T-helper 1 cell treated with Interleukin-12 subunit alpha and Interleukin-12 subunit beta and Interleukin-4 antibody, amounts not matched to agents 30 ng/mL and 1 ng/mL, for 36 hours (primary cell): ENCODE data around the gene PANX1. TPM values are rescaled to one million over a fixed set of nuclear protein-coding genes. Genes with fewer than 3 reads are reported as not detected.

Source experiments
- intact Hi-C: fragments of 100-400 bp; cut with micrococcal nuclease; formaldehyde crosslinking; loops from one replicate; pipeline ENCODE4 v1.15.1; 2024
- total RNA-seq: library from RNA; stranded (reverse); gene quantifications from 2 replicates; pipeline ENCODE4 v1.2.3, GENCODE V29; 2022

PANX1 gene
- total RNA-seq, 1 donor from 2014 or later, result 16.6 TPM

GRCh38 chr11:94128291-94128745 lies 323 bp upstream of the PANX1 start:
- intact Hi-C loops, result loop anchor here (1.0 to 5.0 kb wide), 10 partner anchors 344 to 1662 kb away; partner anchors contain the start of genes ANKRD49, C11orf54, CEP295 and CEP57

DNA sequence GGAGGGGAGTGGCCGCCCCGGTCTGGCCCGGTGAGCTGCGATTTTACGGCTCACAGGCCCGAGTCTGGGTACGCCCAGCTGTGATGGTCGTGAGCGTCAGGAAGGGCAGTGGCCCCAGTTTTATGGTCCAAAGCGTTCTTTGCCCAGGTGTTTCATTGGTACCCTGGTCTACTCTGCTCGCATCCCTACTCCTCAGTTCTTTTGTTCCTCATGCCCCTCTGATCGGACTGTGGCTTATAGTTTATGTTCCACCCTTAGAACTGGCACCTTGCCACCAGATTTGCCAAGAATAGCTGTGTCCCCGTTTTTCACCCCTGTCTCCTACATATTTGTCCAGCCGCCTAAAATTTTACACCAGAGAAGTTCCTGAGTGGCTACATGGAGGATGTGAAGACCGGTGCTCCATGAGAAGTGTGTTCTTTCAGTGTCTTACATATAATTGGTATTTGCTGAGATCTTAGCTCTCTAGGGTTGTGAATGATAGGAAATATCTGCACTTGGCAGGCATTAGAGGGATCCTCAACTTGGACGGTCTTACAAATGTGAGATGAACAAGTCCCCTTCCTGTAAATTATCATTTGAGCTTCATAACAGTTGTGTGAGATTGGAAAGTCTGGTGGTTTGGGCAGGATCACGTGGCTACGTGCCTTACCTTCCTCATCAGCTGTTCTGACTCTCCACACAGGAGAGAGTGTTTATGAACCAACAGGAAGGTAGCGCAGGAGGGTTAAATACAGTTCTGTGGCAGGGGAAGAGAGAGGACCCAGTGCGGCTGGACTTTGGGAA lies 1.1 kb downstream of the PANX1 start:
- intact Hi-C loops, result loop anchor here (1.0 to 5.0 kb wide), 8 partner anchors 18 to 1101 kb away; partner anchors contain the start of genes CEP295, FUT4, SESN3 and SMCO4

DNA sequence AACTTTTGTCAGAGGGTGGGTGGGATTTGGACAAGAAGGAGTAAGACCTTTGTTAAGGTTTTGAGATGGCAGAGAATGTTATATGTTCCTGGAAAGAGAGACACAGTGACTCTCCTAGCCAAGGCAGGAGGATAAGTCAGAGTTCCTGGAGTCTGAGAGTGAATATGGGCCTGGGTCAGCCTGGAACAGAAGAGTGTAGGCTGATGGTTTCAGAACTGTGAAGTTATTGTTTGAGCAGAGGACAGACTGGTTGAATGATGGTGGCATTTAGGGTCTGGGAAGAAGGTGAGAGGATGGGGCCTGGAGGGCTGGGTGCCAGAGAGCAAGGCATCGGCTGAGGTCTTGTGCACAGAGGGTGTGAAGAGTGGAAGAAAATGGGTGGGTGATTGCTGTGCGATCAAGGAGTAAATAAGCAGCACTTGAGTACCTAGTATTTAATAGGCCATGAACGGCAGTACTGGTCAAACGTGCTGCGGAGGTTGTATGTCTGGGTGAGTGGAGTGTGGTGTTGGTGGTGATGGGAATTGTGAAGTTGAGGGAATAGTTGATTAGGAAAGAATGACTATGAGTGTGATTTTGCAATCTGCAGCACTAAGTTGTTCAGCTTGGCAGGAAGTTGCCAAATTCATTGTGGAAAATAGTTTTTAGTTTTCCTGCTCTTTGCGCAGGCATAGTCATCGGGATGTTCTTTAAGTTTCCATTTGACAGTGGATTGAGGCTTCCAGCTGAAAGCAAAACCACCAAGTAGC lies 1.8 kb downstream of the PANX1 start:
- intact Hi-C loops, result loop anchor here (2.0 kb wide), 1 partner anchor 1100 kb away; the partner anchor contains the start of gene SESN3

- intact Hi-C loops, result loop anchor here (2.0 kb wide), 1 partner anchor 1100 kb away; the partner anchor contains the start of gene SESN3
Observed at GRCh38 chr11:94131047-94131717, 2.5 kb downstream of the PANX1 start.

- intact Hi-C loops, result loop anchor here (2.0 kb wide), 1 partner anchor 1099 kb away; the partner anchor contains the start of gene SESN3
Observed at GRCh38 chr11:94131718-94132115, 3.1 kb downstream of the PANX1 start.

DNA sequence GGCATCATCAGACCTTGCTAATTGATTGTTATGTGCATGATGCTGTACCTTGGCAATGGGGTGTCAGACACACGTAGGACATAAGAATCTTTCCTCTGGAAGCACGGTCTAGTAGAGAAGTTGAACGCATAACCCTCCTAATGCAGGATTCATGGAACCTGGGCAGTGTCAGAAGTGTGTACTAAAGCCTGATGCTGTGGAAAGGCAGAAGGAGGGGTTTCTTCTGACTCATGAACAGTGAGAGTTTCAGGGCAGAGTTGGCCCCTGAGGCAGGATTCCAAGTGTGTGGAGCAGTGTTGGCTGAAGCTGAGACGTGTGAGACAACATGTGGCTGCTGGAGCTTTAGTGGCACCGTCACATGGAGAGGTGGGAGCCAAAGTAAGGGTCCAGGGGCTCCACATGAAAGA lies 3.5 kb downstream of the PANX1 start:
- intact Hi-C loops, result no loop called here

- intact Hi-C loops, result no loop called here
Observed at GRCh38 chr11:94132823-94133408, 4.3 kb downstream of the PANX1 start.

DNA sequence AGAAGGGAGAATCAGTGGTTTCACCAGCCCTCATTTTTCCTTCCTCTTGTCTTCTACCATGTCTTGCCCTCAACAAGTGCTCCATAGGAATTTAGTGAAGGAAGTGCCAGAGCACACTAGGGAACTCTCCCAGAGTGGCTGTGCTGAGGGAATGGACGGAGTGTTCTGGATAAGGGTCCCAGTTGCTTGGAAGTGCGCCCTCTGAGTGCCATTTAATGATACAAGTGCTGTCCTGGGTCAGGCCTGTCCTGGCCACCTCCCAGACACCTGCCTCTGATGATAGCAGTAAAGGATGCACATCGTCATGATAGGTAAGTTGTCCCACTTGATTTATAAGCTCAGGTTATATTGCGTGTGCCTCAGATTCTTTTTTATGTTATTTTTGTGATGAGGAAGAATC lies 5.1 kb downstream of the PANX1 start:
- intact Hi-C loops, result no loop called here

GRCh38 chr11:94134651-94135512 lies 6.2 kb downstream of the PANX1 start:
- intact Hi-C loops, result loop anchor here (1.0 kb wide), 1 partner anchor 12 kb away; no protein-coding TSS in a partner anchor

GRCh38 chr11:94139416-94139815 lies 10.8 kb downstream of the PANX1 start:
- intact Hi-C loops, result loop anchor here (1.0 kb wide), 1 partner anchor 8 kb away; no protein-coding TSS in a partner anchor

DNA sequence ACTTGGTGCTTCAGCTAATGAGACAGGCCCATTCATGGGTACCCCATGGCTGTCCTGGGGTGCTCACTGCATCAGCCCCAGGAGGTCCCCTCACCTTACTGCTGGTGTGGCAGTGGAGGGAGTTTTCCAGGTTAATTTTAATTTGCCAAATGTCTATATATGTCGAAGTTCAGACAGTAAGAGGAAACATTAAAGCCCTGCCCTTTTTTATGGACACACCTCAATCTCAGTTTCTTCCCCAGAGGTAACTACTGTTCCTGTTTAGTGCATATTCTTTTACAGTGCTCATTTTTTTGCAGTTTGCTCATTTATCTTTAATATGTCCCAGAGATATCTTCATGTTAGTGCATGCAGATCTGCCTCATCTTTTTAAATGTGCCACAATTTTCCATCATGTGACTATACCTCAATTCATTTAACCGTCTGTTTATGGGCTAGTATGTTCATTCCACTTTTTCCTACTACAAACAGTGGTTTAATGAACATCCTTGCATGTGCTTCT lies 11.6 kb downstream of the PANX1 start:
- intact Hi-C loops, result no loop called here

DNA sequence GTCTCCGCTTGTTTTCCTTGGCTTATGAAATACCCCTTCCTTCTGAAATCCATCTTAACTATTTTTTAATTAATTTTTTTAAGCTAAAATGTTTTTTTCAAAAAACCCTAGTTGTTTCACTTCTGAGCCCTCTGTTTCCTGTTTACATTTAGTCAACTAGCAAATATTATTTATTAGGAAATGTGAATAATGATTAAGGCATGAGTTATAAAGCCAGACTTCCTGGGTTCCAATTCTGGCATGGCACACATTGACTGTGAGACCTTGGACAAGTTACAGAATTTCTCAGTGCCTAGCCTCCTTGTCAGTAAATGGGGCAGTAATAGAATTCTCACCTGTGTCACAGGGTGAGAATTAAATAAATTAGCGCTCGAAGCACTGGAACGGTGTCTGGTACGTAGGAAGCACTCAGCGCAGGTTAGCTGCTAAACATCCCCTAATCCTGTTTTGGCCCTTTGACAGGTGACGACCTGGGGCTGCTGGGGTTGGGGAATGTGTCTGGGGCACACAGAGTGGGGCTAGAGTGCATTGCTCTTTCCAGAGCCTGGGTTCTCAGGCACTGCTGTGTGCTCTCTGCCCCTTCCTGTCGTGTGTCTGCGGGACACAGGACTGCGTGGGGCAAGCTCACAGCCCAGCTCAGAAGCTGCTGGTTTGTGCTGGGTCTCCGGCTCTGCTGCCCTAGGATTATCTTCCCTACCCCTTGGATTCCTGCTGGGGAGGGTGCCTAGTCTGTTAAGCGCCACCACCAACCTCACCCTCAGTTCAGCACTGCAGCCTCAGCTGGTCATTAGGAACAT lies 13.1 kb downstream of the PANX1 start:
- intact Hi-C loops, result no loop called here

DNA sequence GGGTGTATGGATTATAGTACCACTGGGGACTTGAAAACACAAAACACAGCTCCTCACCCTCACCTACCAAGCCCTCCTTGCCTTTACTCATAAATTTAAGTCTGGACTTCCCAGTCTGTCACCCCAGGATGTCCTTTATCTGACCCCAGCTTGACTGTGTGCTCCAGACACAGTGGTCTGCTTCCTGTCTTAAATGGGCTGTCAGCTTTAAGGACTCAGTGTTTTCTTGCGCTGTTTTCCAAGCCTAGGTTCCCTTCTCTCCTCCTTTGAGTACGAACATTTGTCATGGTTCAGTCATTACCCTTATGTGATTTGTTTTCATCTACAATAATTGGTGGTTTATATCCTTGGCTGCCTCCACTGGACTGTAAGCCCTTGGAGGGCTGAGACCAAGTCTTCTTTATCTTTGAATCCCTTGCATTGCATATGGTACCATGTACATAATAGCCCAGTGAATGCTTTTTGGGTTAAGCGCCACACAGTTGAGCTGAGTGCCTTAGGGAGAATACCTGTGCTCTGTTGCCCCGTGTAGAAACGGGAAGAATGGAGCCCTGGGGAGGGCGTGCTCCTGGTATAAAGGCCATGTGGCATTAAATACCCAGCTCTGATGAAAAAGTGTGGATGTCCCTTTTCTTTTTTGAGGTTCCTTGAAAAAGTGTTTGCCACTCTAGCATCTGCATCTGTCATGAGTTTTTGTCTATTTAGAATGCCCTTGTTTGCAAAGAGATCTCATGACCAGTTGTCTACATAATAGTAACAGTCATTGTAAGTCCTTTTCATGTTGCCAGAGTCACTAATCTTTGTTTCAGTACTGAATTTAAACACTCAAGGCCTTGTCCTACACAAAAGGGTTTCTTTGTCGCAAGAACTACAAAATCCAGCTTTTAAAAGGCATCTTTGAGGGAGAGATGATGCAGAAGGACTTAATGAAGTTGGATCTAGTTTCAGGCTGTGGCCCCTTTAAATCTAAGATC lies 14.0 kb downstream of the PANX1 start:
- intact Hi-C loops, result no loop called here

DNA sequence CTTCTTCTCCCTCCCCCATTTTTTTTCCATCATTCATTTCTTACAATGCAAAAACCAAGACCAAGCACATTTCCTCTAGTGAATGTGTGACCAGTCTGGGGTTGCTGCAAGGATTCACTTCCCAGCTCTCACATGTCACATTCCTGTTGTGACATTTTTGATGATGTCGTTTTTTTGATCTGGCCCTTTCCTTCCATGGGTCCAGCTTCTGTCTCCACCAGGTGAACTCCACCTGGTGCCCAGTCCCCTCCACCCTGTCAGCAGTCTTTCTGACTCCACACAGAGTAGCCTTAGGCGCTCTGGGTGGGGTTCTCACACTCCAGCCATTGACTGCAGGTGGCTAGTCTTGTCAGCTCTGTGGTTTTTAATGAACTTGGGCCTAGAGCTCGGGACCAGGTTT lies 15.6 kb downstream of the PANX1 start:
- intact Hi-C loops, result no loop called here

DNA sequence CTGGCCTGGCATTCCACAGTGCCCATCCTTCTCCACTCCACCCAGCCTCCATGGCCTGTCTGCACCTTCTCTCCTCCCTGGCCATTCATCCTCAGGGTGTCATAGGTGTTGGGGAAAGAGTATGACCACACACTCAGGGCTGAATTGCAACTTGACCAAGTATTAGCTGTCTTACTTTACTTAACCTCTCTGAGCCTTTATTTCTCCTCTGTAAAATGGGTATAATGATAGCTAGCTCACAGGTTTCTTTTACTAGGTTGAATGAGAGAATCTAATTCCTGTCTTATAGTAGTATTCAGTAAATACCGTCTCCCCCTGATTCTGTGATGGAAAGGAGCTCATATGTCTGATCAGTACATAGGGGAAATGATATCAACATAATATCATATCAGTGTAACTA lies 16.0 kb downstream of the PANX1 start:
- intact Hi-C loops, result no loop called here

DNA sequence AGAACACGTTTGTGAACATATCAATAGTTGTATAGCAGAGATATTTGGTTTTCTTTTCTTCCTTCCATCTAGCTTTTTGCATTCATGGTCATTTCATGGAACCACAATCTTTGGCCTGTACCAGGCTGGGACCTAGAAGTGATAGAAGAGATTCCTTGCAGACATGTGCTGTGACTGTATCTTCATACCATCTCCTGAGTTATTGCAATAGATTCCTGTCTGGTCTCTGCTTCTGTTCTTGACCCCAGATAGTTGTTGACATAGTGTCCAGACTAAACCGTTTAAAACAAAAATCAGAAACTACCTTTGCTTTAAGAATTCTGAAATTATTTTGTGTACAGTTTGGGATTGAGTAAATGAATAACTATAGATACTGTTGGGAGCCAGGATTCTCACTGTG lies 16.8 kb downstream of the PANX1 start:
- intact Hi-C loops, result no loop called here

GRCh38 chr11:94145916-94146315 lies 17.3 kb downstream of the PANX1 start:
- intact Hi-C loops, result no loop called here

- intact Hi-C loops, result loop anchor here (1.0 kb wide), 3 partner anchors 8 to 18 kb away; no protein-coding TSS in a partner anchor
Observed at GRCh38 chr11:94147433-94147845, 18.8 kb downstream of the PANX1 start.
